ENCODE results near the gene S100A11.

DNA sequence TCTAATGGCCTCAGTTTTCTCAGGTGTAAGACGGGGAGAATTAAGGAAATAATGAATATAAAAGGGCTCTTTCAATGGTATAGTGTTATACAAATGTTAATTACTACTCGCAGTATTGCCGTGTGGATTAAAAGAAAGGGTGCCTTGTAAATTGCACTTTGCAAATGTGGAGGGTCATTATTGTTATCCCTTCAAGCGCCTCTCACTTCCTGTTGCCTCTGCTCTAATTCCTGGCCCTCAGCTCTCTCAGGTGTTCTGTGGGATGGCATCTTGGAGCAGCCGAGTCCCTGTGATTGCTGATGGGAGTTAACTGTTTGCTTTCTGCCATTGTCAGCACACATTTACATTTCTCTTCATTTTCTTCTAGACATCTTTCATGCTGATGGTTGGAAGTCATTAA, 7.1 kb upstream of the S100A11 start:
- TF ChIP-seq CTCF (IDR thresholded peaks at IDR 0.05) = no peak
- no peak for TF ChIP-seq RFX5 (IDR thresholded peaks at IDR 0.05; ENCODE audit: low read length)
- no peak for TF ChIP-seq TAF1 (IDR thresholded peaks at IDR 0.05; ENCODE audit: borderline replicate concordance, low read depth, low read length)
- TF ChIP-seq EZH2phosphoT487 (IDR thresholded peaks at IDR 0.05; ENCODE audit: borderline replicate concordance, low read depth) = no peak
- no peak for TF ChIP-seq GABPA (IDR thresholded peaks at IDR 0.05; ENCODE audit: low read depth)
- TF ChIP-seq EP300 (IDR thresholded peaks at IDR 0.05; ENCODE audit: borderline replicate concordance in 1 of 2, low read depth in 1 of 2, low read length in 1 of 2) = no peak
- TF ChIP-seq NRF1 (IDR thresholded peaks at IDR 0.05; ENCODE audit: low read depth, low read length) = no peak
- TF ChIP-seq USF2 (IDR thresholded peaks at IDR 0.05; ENCODE audit: borderline replicate concordance, low read depth, low read length) = no peak
- TF ChIP-seq, protein P1, sequence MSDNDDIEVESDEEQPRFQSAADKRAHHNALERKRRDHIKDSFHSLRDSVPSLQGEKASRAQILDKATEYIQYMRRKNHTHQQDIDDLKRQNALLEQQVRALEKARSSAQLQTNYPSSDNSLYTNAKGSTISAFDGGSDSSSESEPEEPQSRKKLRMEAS (IDR thresholded peaks at IDR 0.05; ENCODE audit: low read depth) = no peak
- TF ChIP-seq POLR2AphosphoS5 (IDR thresholded peaks at IDR 0.05; ENCODE audit: low read depth, low read length) = no peak
- no peak for TF ChIP-seq CHD2 (IDR thresholded peaks at IDR 0.05; ENCODE audit: low read length, partially characterized antibody)
